Measurements from ENCODE around the gene CAPN5. TPM values are rescaled to one million over a fixed set of nuclear protein-coding genes. Genes with fewer than 3 reads are reported as not detected.
A peak's percentile ranks its signal among the peaks of the same experiment; 100 is the strongest.

CAPN5 gene
- total and polyA plus RNA-seq, 2 donors (not counting 1 experiment from before 2014, with no cell fraction given) = 17.5 to 20.4 TPM

GRCh38 chr11:77114089-77114463 lies 47.3 kb downstream of the CAPN5 start:
- Histone ChIP-seq H4K20me1 (ENCODE audit: control insufficient read depth, extremely low read depth, insufficient read depth, low read length) (no peaks in the 10 kb centered on the region), H3K4me1 (ENCODE audit: control insufficient read depth, extremely low read depth, insufficient read depth, low read length) (peaks cover 10% of the 10 kb centered on the region), H3K9me3 (ENCODE audit: control insufficient read depth, insufficient read depth, low read depth, low read length) (no peaks in the 10 kb centered on the region), H3K27ac (ENCODE audit: insufficient read depth, low read length) (no peak overlapping the region), H3K4me3 (replicated peaks in 1 of 4; ENCODE audit: control extremely low read depth in 1 of 4, insufficient read depth in 1 of 4, low read depth in 3 of 4, low read length in 4 of 4) (no peak overlapping the region), H3K36me3 (ENCODE audit: control insufficient read depth, insufficient read depth, low read length) (peaks cover 3% of the 10 kb centered on the region), H3K27me3 (ENCODE audit: control insufficient read depth, insufficient read depth, low read length) (no peaks in the 10 kb centered on the region), H3K4me2 (ENCODE audit: extremely low read depth, insufficient read depth, low read length) (no peak overlapping the region), H2AFZ (ENCODE audit: low read length) (no peak overlapping the region), H3K79me2 (ENCODE audit: control insufficient read depth, insufficient read depth, low read length) (no peaks in the 10 kb centered on the region), H3K9ac (ENCODE audit: insufficient read depth, low read length) (no peak overlapping the region)
- TF ChIP-seq EZH2 (IDR thresholded peaks at IDR 0.05; ENCODE audit: low read length, missing control alignments) (no peak), CTCF (conservative IDR thresholded peaks at IDR 0.05 in 1 of 2, IDR thresholded peaks at IDR 0.05 in 1 of 2; ENCODE audit: low read depth in 1 of 2, low read length in 2 of 2) (no peak)
- DNase-seq (ENCODE audit: low read depth in 2 of 2) = no peak

DNA sequence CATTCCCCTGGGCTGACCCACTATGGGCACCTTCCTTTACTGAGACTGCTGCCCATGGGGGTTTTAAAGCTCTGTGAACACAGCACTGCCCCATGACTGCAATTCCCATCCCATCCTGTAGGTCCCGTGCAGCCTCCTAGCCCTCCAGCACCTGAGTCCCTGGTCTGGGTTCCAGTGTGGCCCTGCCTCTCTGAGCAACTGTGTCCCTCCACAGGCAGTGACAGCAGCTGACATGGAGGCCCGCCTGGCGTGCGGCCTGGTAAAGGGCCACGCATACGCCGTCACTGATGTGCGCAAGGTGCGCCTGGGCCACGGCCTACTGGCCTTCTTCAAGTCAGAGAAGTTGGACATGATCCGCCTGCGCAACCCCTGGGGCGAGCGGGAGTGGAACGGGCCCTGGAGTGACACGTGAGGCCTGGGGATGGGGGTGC lies 48.4 kb downstream of the CAPN5 start:
- no peak for DNase-seq (ENCODE audit: low read depth in 2 of 2)
- peaks cover 2% of the 10 kb centered on the region for H3K4me1 ChIP-seq (ENCODE audit: control insufficient read depth, extremely low read depth, insufficient read depth, low read length)
- H3K79me2 ChIP-seq (ENCODE audit: control insufficient read depth, insufficient read depth, low read length) = no peaks in the 10 kb centered on the region
- no peak overlapping the region for H3K4me2 ChIP-seq (ENCODE audit: extremely low read depth, insufficient read depth, low read length)
- no peaks in the 10 kb centered on the region for H4K20me1 ChIP-seq (ENCODE audit: control insufficient read depth, extremely low read depth, insufficient read depth, low read length)
- peaks cover 3% of the 10 kb centered on the region for H3K36me3 ChIP-seq (ENCODE audit: control insufficient read depth, insufficient read depth, low read length)
- H3K27ac ChIP-seq (ENCODE audit: insufficient read depth, low read length) = no peak overlapping the region
- H3K4me3 ChIP-seq (replicated peaks in 1 of 4; ENCODE audit: control extremely low read depth in 1 of 4, insufficient read depth in 1 of 4, low read depth in 3 of 4, low read length in 4 of 4) = no peak overlapping the region
- no peaks in the 10 kb centered on the region for H3K27me3 ChIP-seq (ENCODE audit: control insufficient read depth, insufficient read depth, low read length)
- no peak overlapping the region for H3K9ac ChIP-seq (ENCODE audit: insufficient read depth, low read length)
- no peak overlapping the region for H2AFZ ChIP-seq (ENCODE audit: low read length)
- H3K9me3 ChIP-seq (ENCODE audit: control insufficient read depth, insufficient read depth, low read depth, low read length) = no peaks in the 10 kb centered on the region
- TF ChIP-seq CTCF (conservative IDR thresholded peaks at IDR 0.05 in 1 of 2, IDR thresholded peaks at IDR 0.05 in 1 of 2; ENCODE audit: low read depth in 1 of 2, low read length in 2 of 2) (peak in 1 of 2 donors; percentile 20), EZH2 (IDR thresholded peaks at IDR 0.05; ENCODE audit: low read length, missing control alignments) (no peak)

GRCh38 chr11:77115956-77116355 lies 49.2 kb downstream of the CAPN5 start:
- Histone ChIP-seq H3K9me3 (ENCODE audit: control insufficient read depth, insufficient read depth, low read depth, low read length) (no peaks in the 10 kb centered on the region), H3K79me2 (ENCODE audit: control insufficient read depth, insufficient read depth, low read length) (no peaks in the 10 kb centered on the region), H3K4me2 (ENCODE audit: extremely low read depth, insufficient read depth, low read length) (no peak overlapping the region), H3K9ac (ENCODE audit: insufficient read depth, low read length) (no peak overlapping the region), H3K4me1 (ENCODE audit: control insufficient read depth, extremely low read depth, insufficient read depth, low read length) (no peaks in the 10 kb centered on the region), H3K27me3 (ENCODE audit: control insufficient read depth, insufficient read depth, low read length) (no peaks in the 10 kb centered on the region), H3K27ac (ENCODE audit: insufficient read depth, low read length) (no peak overlapping the region), H3K36me3 (ENCODE audit: control insufficient read depth, insufficient read depth, low read length) (peaks cover 8% of the 10 kb centered on the region), H4K20me1 (ENCODE audit: control insufficient read depth, extremely low read depth, insufficient read depth, low read length) (no peaks in the 10 kb centered on the region), H3K4me3 (replicated peaks in 1 of 4; ENCODE audit: control extremely low read depth in 1 of 4, insufficient read depth in 1 of 4, low read depth in 3 of 4, low read length in 4 of 4) (no peak overlapping the region), H2AFZ (ENCODE audit: low read length) (no peak overlapping the region)
- DNase-seq (ENCODE audit: low read depth in 2 of 2) = no peak
- TF ChIP-seq CTCF (conservative IDR thresholded peaks at IDR 0.05 in 1 of 2, IDR thresholded peaks at IDR 0.05 in 1 of 2; ENCODE audit: low read depth in 1 of 2, low read length in 2 of 2) = no peak
- no peak for TF ChIP-seq EZH2 (IDR thresholded peaks at IDR 0.05; ENCODE audit: low read length, missing control alignments)

All from fibroblast of lung (primary cell).